ENCODE data around the gene SARNP. TPM values are rescaled to one million over a fixed set of nuclear protein-coding genes. Genes with fewer than 3 reads are reported as not detected.

The SARNP gene
- total RNA-seq, 4 donors from 2014 or later = 50.3 to 90.5 (median 63.3) TPM

DNA sequence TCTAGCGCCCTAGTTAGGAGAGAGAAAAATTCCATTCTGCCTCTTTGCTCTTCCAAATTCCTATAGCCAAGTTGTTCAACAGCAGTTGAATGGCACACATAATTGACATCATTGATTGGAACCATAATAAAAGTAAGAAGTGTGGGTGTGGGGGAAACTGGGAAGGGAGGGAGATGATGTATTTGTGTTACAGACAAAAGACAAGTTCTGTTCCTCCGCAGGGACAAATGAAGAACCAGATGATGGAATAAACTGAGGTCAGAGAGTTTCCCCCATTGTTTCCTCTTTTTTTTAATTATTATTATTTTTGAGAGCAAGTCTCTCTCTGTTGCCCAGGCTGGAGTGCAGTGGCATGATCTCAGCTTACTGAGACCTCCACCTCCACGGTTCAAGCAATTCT is 39.7 kb downstream of the SARNP start:
- 88 to 94% methylated on average over 2 to 3 of the region's 3 CpGs for WGBS, 2 donors (ENCODE audit: low coverage in 1 of 2)
- H3K9me3 ChIP-seq = no peaks in the 10 kb centered on the region
- TF ChIP-seq POLR2AphosphoS5 (IDR thresholded peaks at IDR 0.05) (no peak), POLR2A (IDR thresholded peaks at IDR 0.05) (no peak), EP300 (IDR thresholded peaks at IDR 0.05) (no peak)
- TF ChIP-seq, protein P1, sequence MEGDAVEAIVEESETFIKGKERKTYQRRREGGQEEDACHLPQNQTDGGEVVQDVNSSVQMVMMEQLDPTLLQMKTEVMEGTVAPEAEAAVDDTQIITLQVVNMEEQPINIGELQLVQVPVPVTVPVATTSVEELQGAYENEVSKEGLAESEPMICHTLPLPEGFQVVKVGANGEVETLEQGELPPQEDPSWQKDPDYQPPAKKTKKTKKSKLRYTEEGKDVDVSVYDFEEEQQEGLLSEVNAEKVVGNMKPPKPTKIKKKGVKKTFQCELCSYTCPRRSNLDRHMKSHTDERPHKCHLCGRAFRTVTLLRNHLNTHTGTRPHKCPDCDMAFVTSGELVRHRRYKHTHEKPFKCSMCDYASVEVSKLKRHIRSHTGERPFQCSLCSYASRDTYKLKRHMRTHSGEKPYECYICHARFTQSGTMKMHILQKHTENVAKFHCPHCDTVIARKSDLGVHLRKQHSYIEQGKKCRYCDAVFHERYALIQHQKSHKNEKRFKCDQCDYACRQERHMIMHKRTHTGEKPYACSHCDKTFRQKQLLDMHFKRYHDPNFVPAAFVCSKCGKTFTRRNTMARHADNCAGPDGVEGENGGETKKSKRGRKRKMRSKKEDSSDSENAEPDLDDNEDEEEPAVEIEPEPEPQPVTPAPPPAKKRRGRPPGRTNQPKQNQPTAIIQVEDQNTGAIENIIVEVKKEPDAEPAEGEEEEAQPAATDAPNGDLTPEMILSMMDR (IDR thresholded peaks at IDR 0.05) = no peak
- no peak for ATAC-seq
- peaks cover 0 to 89% of the 10 kb centered on the region in 2 donors for H3K36me3 ChIP-seq
- no peak overlapping the region for H3K4me3 ChIP-seq
- H3K27ac ChIP-seq = no peak overlapping the region
- no peaks in the 10 kb centered on the region for H3K4me1 ChIP-seq
- no peaks in the 10 kb centered on the region for H3K27me3 ChIP-seq

DNA sequence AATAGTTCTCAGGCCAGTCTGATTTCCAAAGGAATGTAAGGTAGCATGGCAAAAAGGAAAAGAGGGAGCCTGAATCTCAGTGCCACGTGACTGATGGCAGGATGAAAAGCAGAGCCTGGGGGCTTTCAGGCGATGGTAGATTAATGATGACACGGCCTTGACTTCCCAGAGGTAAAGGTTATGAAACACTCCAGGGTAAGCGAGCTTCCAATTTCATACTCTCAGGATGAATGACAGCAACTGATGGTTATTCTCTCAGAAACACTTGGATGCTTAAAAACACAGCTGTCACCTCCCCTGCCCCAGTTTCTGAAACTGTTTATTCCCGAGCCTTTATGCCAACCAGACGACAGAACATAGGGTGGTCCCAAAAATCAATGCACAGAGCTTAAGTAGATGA is 45.8 kb downstream of the SARNP start:
- Histone ChIP-seq H3K4me1 (no peaks in the 10 kb centered on the region), H3K4me3 (no peak overlapping the region), H3K36me3 (peaks cover 0 to 74% of the 10 kb centered on the region in 2 donors), H3K27me3 (no peaks in the 10 kb centered on the region), H3K27ac (no peak overlapping the region), H3K9me3 (no peaks in the 10 kb centered on the region)
- TF ChIP-seq POLR2AphosphoS5 (IDR thresholded peaks at IDR 0.05) (no peak), EP300 (IDR thresholded peaks at IDR 0.05) (no peak), POLR2A (IDR thresholded peaks at IDR 0.05) (no peak)
- TF ChIP-seq, protein P1 (IDR thresholded peaks at IDR 0.05) = no peak
- ATAC-seq = no peak
- WGBS, 2 donors (ENCODE audit: low coverage in 1 of 2) = 42 to 66% methylated on average over 6 of the region's 6 CpGs

DNA sequence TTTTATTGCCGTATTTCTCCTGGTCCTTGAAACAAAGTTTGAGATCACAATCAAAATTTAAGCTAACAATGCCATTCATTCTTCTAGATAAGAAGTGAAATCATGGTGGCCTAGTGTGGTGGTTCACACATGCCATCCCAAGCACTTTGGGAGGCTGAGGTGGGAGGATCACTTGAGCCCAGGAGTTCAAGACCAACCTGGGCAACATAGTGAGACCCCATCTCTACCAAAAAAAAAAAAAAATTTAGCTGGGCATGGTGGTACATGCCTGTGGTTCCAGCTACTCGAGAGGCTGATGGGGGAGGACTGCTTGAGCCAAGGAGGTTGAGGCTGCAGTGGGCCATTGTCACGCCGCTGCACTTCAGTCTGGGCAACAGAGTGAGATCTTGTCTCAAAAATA is 50.4 kb downstream of the SARNP start:
- H3K4me1 ChIP-seq = no peaks in the 10 kb centered on the region
- no peaks in the 10 kb centered on the region for H3K9me3 ChIP-seq
- TF ChIP-seq POLR2AphosphoS5 (IDR thresholded peaks at IDR 0.05) = no peak
- no peak for TF ChIP-seq POLR2A (IDR thresholded peaks at IDR 0.05)
- TF ChIP-seq EP300 (IDR thresholded peaks at IDR 0.05) = no peak
- TF ChIP-seq, protein P1 (IDR thresholded peaks at IDR 0.05) = no peak
- H3K4me3 ChIP-seq = no peak overlapping the region
- H3K36me3 ChIP-seq = peaks cover 0 to 69% of the 10 kb centered on the region in 2 donors
- ATAC-seq = no peak
- no peaks in the 10 kb centered on the region for H3K27me3 ChIP-seq
- no peak overlapping the region for H3K27ac ChIP-seq
- WGBS, 2 donors (ENCODE audit: low coverage in 1 of 2) = 100% methylated on average over 1 to 4 of the region's 4 CpGs

DNA sequence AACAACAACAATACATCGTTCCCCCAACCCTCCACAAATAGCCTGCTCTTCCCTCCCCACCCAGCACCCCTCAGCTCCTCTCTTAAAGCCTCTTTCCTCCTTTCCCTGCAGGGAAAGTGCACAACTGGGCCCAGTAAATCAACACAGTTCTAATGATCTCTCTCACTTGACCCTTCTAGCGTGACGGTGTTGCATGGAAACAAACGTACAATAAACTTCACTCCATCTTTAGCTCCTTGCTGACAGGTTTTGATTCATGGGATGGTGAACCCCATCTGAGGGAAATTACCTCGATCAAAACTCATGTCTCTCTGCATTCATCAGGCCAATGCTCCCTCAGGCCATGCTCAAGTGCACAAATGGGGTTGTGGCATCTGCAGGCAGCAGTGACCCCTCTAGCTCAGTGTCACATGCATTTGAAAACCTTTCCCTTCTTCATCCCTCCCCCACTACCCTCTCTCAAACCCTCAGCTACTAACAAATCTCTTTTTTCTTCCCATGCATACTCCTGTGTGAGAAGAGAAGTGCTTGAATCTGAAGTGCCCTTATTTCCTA is 51.7 kb downstream of the SARNP start:
- H3K4me3 ChIP-seq = no peak overlapping the region
- H3K27ac ChIP-seq = no peak overlapping the region
- no peak for ATAC-seq
- peaks cover 0 to 68% of the 10 kb centered on the region in 2 donors for H3K36me3 ChIP-seq
- no peaks in the 10 kb centered on the region for H3K9me3 ChIP-seq
- no peaks in the 10 kb centered on the region for H3K27me3 ChIP-seq
- no peaks in the 10 kb centered on the region for H3K4me1 ChIP-seq
- WGBS, 2 donors (ENCODE audit: low coverage in 1 of 2) = 58 to 77% methylated on average over 4 to 5 of the region's 5 CpGs
- TF ChIP-seq EP300 (IDR thresholded peaks at IDR 0.05) = no peak
- no peak for TF ChIP-seq POLR2AphosphoS5 (IDR thresholded peaks at IDR 0.05)

DNA sequence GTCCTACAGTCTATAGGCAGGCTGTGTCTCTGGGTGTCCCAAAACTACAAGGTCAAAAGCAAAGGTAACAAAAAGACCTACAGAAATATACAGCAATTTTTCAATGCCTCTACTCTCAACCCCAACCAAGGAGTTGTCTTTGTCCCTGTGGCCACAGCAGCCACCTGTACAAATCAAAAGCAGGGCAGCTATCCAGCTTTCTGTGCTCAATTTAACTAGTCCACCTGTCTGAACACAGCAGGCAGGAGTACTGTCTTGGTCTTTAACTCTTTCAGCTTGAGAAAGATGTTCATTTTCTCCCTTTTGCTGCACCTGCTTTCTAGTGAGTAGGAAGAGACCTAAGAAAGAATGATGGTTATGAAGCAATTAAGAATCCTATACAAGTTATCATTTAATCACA is 54.9 kb downstream of the SARNP start:
- no peak for TF ChIP-seq POLR2A (IDR thresholded peaks at IDR 0.05)
- TF ChIP-seq, protein P1 (IDR thresholded peaks at IDR 0.05) = no peak
- TF ChIP-seq EP300 (IDR thresholded peaks at IDR 0.05) = no peak
- TF ChIP-seq POLR2AphosphoS5 (IDR thresholded peaks at IDR 0.05) = no peak
- Histone ChIP-seq H3K36me3 (peaks cover 0 to 78% of the 10 kb centered on the region in 2 donors), H3K4me1 (no peaks in the 10 kb centered on the region), H3K4me3 (no peak overlapping the region), H3K27me3 (no peaks in the 10 kb centered on the region), H3K27ac (no peak overlapping the region), H3K9me3 (no peaks in the 10 kb centered on the region)
- ATAC-seq = no peak
